Rectal smooth muscle tissue (tissue), 1 donor: Measurements from ENCODE around the gene PRAMEF14.
"Not testable (repeated sequence)": the region's sequence is repeated elsewhere in the genome, so short reads cannot be mapped to it uniquely, and the experiment has no call there.

Experiments
- H3K27ac ChIP-seq: one replicate; pipeline ENCODE4 v1.7.0; 2013; ENCODE audit warnings: low read depth, low read length, inconsistent platforms
- H3K27me3 ChIP-seq: one replicate; pipeline ENCODE4 v1.7.0; 2013; ENCODE audit warnings: low read length; ENCODE audit not compliant: control insufficient read depth, insufficient read depth
- H3K36me3 ChIP-seq: one replicate; pipeline ENCODE4 v1.7.0; 2013; ENCODE audit warnings: low read length; ENCODE audit not compliant: control insufficient read depth, insufficient read depth
- H3K4me1 ChIP-seq: one replicate; pipeline ENCODE4 v1.7.0; 2013; ENCODE audit warnings: low read length; ENCODE audit not compliant: control insufficient read depth, insufficient read depth
- H3K4me3 ChIP-seq: one replicate; pipeline ENCODE4 v1.7.0; 2013; ENCODE audit warnings: low read length
- H3K9ac ChIP-seq: one replicate; pipeline ENCODE4 v1.7.0; 2013; ENCODE audit warnings: low read length

The PRAMEF14 gene, protein sequence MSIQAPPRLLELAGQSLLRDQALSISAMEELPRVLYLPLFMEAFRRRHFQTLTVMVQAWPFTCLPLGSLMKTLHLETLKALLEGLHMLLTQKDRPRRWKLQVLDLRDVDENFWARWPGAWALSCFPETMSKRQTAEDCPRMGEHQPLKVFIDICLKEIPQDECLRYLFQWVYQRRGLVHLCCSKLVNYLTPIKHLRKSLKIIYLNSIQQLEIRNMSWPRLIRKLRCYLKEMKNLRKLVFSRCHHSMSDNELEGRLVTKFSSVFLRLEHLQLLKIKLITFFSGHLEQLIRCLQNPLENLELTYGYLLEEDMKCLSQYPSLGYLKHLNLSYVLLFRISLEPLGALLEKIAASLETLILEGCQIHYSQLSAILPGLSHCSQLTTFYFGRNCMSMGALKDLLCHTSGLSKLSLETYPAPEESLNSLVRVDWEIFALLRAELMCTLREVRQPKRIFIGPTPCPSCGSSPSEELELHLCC

GRCh38 chr1:13347034-13347433 lies at the start of gene PRAMEF14:
TSS of gene PRAMEF14 (minus strand) at chr1:13347134. CDS start at chr1:13345314, 1,820 bp downstream.
- not testable (repeated sequence) for H3K36me3 ChIP-seq, H3K4me1 ChIP-seq, H3K4me3 ChIP-seq, H3K27me3 ChIP-seq, H3K27ac ChIP-seq, H3K9ac ChIP-seq

DNA sequence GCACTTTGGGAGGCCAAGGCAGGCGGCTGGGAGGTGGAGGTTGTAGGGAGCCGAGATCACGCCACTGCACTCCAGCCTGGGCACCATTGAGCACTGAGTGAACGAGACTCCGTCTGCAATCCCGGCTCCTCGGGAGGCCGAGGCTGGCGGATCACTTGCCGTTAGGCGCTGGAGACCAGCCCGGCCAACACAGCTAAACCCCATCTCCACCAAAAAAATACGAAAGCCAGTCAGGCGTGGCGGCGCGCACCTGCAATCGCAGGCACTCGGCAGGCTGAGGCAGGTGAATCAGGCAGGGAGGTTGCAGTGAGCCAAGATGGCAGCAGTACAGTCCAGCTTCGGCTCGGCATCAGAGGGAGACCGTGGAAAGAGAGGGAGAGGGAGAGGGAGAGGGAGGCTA lies 48.4 kb upstream of the PRAMEF14 start:
- H3K27ac ChIP-seq, H3K4me1 ChIP-seq, H3K27me3 ChIP-seq, H3K9ac ChIP-seq, H3K36me3 ChIP-seq, H3K4me3 ChIP-seq: not testable (repeated sequence)

DNA sequence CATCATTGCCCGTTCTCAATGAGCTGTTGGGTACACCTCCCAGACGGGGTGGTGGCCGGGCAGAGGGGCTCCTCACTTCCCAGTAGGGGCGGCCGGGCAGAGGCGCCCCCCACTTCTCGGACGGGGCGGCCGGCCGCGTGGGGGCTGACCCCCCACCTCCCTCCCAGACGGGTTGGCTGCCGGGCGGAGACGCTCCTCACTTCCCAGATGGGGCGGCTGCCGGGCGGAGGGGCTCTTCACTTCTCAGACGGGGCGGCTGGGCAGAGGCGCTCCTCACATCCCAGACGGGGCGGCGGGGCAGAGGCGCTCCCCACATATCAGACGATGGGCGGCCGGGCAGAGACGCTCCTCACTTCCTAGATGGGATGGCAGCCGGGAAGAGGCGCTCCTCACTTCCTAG lies 47.8 kb upstream of the PRAMEF14 start:
- not testable (repeated sequence) for H3K4me1 ChIP-seq, H3K27ac ChIP-seq, H3K27me3 ChIP-seq, H3K9ac ChIP-seq, H3K36me3 ChIP-seq, H3K4me3 ChIP-seq

- H3K4me1 ChIP-seq, H3K4me3 ChIP-seq, H3K9ac ChIP-seq, H3K27ac ChIP-seq, H3K27me3 ChIP-seq, H3K36me3 ChIP-seq: not testable (repeated sequence)
These were observed 46.1 kb upstream of the PRAMEF14 start for GRCh38 chr1:13393004-13393403.

DNA sequence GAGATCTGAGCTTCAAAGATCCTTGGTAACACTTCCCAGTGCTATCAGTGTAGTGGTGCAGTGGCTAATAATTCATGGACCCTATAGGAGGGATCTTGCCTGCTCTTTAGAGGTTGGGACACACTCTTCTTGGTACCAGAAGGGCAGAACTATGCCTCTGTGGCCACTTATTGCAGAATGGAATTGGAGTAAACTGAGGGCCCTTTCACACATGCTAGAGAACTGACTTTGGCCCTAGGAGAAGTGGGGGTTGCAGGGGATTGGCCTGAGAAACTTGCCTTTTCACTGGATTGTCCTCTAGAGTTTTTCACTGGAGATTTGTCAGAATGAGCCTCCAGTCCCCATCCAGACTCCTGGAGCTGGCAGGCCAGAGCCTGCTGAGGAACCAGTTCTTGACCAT lies 42.4 kb upstream of the PRAMEF14 start, which contains the start of gene PRAMEF17:
PRAMEF17 (plus strand) TSS at position 301 of the 400 bp plus-strand sequence; CDS start at position 327, 26 bp downstream.
- H3K4me1 ChIP-seq, H3K36me3 ChIP-seq, H3K27ac ChIP-seq, H3K4me3 ChIP-seq, H3K27me3 ChIP-seq, H3K9ac ChIP-seq: not testable (repeated sequence)

GRCh38 chr1:13380380-13380779 lies 33.4 kb upstream of the PRAMEF14 start:
- not testable (repeated sequence) for H3K9ac ChIP-seq, H3K27me3 ChIP-seq, H3K27ac ChIP-seq, H3K4me3 ChIP-seq, H3K4me1 ChIP-seq, H3K36me3 ChIP-seq

GRCh38 chr1:13378983-13379382 lies 32.0 kb upstream of the PRAMEF14 start:
- not testable (repeated sequence) for H3K27ac ChIP-seq, H3K27me3 ChIP-seq, H3K4me1 ChIP-seq, H3K36me3 ChIP-seq, H3K4me3 ChIP-seq, H3K9ac ChIP-seq

DNA sequence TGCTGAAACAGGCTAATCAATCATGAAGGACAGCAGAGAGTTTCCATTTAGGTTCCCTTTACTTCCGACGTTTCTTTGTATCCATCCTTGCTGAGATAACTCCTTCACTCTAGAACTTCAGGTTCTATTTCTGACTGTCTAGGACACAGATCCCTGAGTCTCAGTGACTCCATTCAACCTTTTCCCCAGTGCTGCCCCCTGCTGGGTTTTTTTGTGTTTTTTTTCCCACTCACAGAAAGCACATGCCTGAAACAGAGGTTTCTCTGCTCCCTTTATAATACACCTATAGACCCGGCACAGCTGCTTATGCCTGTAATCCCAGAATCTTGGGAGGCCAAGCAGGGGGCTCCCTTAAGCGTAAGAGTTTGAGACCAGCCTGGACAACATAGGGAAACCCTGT lies 21.6 kb upstream of the PRAMEF14 start:
- H3K9ac ChIP-seq, H3K4me3 ChIP-seq, H3K27ac ChIP-seq, H3K27me3 ChIP-seq, H3K36me3 ChIP-seq, H3K4me1 ChIP-seq: not testable (repeated sequence)

- H3K27ac ChIP-seq, H3K27me3 ChIP-seq, H3K36me3 ChIP-seq, H3K4me1 ChIP-seq, H3K4me3 ChIP-seq, H3K9ac ChIP-seq: not testable (repeated sequence)
These were observed 19.6 kb upstream of the PRAMEF14 start for GRCh38 chr1:13366536-13366935.

DNA sequence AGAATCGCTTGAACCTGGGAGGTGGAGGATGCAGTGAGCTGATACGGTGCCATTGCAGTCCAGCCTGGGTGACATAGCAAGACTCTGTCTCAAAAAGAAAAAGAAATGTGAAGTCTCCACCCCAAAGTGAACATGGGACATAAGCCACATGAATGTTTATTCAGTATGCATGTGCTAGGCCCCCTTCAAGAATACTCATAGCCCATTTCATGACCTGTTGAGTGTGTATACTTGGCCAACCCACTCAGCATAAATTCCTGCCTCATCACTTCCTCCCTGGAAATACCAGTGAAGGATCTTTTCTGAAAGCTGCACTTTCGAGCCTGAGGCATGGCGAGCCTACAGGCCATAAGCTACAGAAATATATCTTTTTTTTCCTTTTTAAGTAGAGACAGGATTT lies 18.0 kb upstream of the PRAMEF14 start:
- H3K36me3 ChIP-seq, H3K9ac ChIP-seq, H3K4me1 ChIP-seq, H3K27ac ChIP-seq, H3K4me3 ChIP-seq, H3K27me3 ChIP-seq: not testable (repeated sequence)

DNA sequence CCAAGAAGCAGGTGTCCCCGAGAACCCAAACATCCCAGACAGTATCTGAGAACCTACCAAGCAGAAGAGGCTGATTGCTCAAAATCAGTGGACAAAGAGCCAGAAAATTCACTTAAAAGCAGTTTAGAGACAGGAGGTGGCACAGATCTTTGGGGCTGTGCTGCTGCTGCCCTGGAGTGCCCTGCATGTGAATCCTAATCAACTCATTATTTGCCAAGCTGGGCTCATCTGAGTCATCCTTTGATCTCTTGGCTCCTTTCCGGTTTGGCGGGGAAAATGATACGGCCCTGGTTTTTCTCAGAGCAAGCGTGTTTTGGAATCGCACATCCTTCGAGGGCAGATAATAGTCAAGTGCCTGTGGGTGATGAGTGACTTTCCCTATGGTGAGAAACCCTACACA lies 15.4 kb upstream of the PRAMEF14 start:
- not testable (repeated sequence) for H3K27ac ChIP-seq, H3K27me3 ChIP-seq, H3K9ac ChIP-seq

DNA sequence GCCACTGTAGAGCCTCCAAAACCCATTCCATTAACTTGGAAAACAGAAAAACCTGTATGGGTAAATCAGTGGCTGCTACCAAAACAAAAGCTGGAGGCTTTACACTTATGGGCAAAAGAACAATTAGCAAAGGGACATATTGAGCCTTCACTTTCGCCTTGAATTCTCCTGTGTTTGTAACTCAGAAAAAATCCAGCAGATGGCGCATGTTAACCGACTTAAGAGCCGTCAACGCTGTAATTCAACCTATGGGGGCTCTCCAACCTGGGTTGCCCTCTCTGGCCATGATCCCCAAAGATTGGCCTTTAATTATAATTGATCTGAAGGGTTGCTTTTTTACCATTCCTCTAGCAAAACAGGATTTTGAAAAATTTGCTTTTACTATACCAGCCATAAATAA lies 9.8 kb upstream of the PRAMEF14 start:
- not testable (repeated sequence) for H3K27ac ChIP-seq, H3K4me1 ChIP-seq

More for the DNA sequence above, 15.4 kb upstream of the PRAMEF14 start:
- H3K36me3 ChIP-seq, H3K4me1 ChIP-seq, H3K4me3 ChIP-seq: not testable (repeated sequence)

DNA sequence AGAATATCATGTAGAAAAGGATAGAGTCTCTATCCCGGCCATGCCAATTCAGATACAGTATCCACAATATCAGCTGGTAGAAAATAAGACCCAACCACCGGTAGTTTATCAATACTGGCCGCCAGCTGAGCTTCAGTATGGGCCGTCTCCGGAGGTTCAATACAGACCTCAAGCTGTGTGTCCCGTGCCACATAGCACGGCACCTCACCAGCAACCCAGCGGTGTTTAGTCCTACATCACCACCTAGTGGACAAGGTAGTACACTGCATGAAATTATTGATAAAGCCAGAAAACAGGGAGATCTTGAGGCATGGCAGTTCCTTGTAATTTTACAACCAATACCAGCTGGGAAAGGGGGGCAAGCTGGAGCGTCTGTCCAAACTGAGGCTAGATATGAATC lies 7.5 kb upstream of the PRAMEF14 start:
- H3K4me1 ChIP-seq, H3K9ac ChIP-seq, H3K4me3 ChIP-seq, H3K27ac ChIP-seq, H3K27me3 ChIP-seq, H3K36me3 ChIP-seq: not testable (repeated sequence)

More for the DNA sequence above, 9.8 kb upstream of the PRAMEF14 start:
- H3K36me3 ChIP-seq, H3K9ac ChIP-seq, H3K27me3 ChIP-seq, H3K4me3 ChIP-seq: not testable (repeated sequence)
